OCI-LY7 (cell line): ENCODE results near the gene MERTK. TPM values are rescaled to one million over a fixed set of nuclear protein-coding genes. Genes with fewer than 3 reads are reported as not detected.

Experiments
- BruUV-seq: library from RNA; stranded (reverse); fragments of 400-500 nt; replicated peaks from 2 replicates; lab custom pipeline; 2021; lab: Mats Ljungman, UMichigan
- CTCF ChIA-PET: fragments of 300-600 bp; sonication (Branson Sonifier 250); formaldehyde crosslinking; loops from one replicate; lab custom pipeline; 2022; ENCODE audit warnings: antibody characterized with exemption; ENCODE audit not compliant: unreplicated experiment; lab: Charles Lee
- POLR2A ChIA-PET: fragments of 300-600 bp; sonication (Branson Sonifier 250); formaldehyde crosslinking; loops from one replicate; lab custom pipeline; 2022; ENCODE audit warnings: antibody characterized with exemption; lab: Charles Lee
- DNase-seq: peaks from one replicate; pipeline ENCODE4 v3.0.0-alpha.2; 2015; ENCODE audit warnings: low spot score
- H2AFZ ChIP-seq: fragments of 200-600 bp; sonication (generic), shearing (Covaris generic); 2 replicates; pipeline ENCODE4 v1.6.1; 2014; ENCODE audit warnings: mild to moderate bottlenecking, antibody characterized with exemption, low read length, moderate library complexity
- H3K27ac ChIP-seq: fragments of 200-600 bp; sonication (generic); 2 replicates; pipeline ENCODE4 v1.5.1; 2014; ENCODE audit warnings: mixed run types, low read depth, mild to moderate bottlenecking, moderate library complexity, low read length, inconsistent platforms; ENCODE audit not compliant: poor library complexity, severe bottlenecking
- H3K36me3 ChIP-seq: fragments of 200-600 bp; sonication (generic); 2 replicates; pipeline ENCODE4 v1.6.1; 2014; ENCODE audit warnings: mild to moderate bottlenecking, antibody characterized with exemption, low read length, moderate library complexity, mixed read lengths; ENCODE audit not compliant: insufficient read depth
- H3K4me1 ChIP-seq: fragments of 200-600 bp; sonication (generic); 2 replicates; pipeline ENCODE4 v1.5.1; 2014; ENCODE audit warnings: mild to moderate bottlenecking, low read length; ENCODE audit not compliant: insufficient read depth, poor library complexity, severe bottlenecking
- H3K4me2 ChIP-seq: fragments of 200-600 bp; sonication (generic); 2 replicates; pipeline ENCODE4 v1.6.1; 2014; ENCODE audit warnings: mild to moderate bottlenecking, low read length
- H3K4me3 ChIP-seq: fragments of 200-600 bp; sonication (generic); 2 replicates; pipeline ENCODE4 v1.5.1; 2014; ENCODE audit warnings: mild to moderate bottlenecking, low read depth, low read length; ENCODE audit not compliant: poor library complexity, severe bottlenecking
- H3K79me2 ChIP-seq: fragments of 200-600 bp; sonication (generic); 2 replicates; pipeline ENCODE4 v1.6.1; 2016; ENCODE audit warnings: low read depth, mild to moderate bottlenecking, low read length, moderate library complexity, mixed read lengths; ENCODE audit not compliant: insufficient read depth
- H3K9me2 ChIP-seq: fragments of 200-600 bp; sonication (generic); 2 replicates; pipeline ENCODE4 v1.6.1; 2016; ENCODE audit warnings: mild to moderate bottlenecking, low read length, mixed read lengths; ENCODE audit not compliant: insufficient read depth
- H3K9me3 ChIP-seq: fragments of 200-600 bp; sonication (generic); 2 replicates; pipeline ENCODE4 v1.6.1; 2014; ENCODE audit warnings: mild to moderate bottlenecking, mixed run types, low read length, mixed read lengths
- H4K20me1 ChIP-seq: fragments of 200-600 bp; sonication (generic); 2 replicates; pipeline ENCODE4 v1.6.1; 2014; ENCODE audit warnings: mild to moderate bottlenecking, antibody characterized with exemption, low read length, moderate library complexity, mixed read lengths; ENCODE audit not compliant: insufficient read depth
- CTCF ChIP-seq: fragments of 200-600 bp; sonication (generic); conservative IDR thresholded peaks from 2 replicates; pipeline ENCODE4 v1.5.1; 2014; ENCODE audit warnings: mild to moderate bottlenecking, antibody characterized with exemption, low read length, moderate library complexity, mixed read lengths
- EZH2phosphoT487 ChIP-seq: fragments of 200-600 bp; sonication (generic); IDR thresholded peaks from 2 replicates; pipeline ENCODE4 v1.6.1; 2018; ENCODE audit warnings: low read depth, borderline replicate concordance, mild to moderate bottlenecking, mixed run types, antibody characterized with exemption, low read length, moderate library complexity, mixed read lengths
- intact Hi-C: fragments of 100-400 bp; cut with micrococcal nuclease; formaldehyde crosslinking; loops from one replicate; pipeline ENCODE4 v1.10.0; 2022; ENCODE audit not compliant: unreplicated experiment
- total RNA-seq, 2 experiments: library from RNA; depleted of rRNA in 1 of 2; stranded (reverse); fragments of >200 nt in 1 of 2; shearing (Covaris generic) in 1 of 2; gene quantifications; 2 replicates each; pipeline ENCODE4 v1.2.3, GENCODE V29; 2014 to 2022

Gene MERTK
- total RNA-seq, 2 experiments from 2014 or later: 0.38 TPM; not detected in 1

DNA sequence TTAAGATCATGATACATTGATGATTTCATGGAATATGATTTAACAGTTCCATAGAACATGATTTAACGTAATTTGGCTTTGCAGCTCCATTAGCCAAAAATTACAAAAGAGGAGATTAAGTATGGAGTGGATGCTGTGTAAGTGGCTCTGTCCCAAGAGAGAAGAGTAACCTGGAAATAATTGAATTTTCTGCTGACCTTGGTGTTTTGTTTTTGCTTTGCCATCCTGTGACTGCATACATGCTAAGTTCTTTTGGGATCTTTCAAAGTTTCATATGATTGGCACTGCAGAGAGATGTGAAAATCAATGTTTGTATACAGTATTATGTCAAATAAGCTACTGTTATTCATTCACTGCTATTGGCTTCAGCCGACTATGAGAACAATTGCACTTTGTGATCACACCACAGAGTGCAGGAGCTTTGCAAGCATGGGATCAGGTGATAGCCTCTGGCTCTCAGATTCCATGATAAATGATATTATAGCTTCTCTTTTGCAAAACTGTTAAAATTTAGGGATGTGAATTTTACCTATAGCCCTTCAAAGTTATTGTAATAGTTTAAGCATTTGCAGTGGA, 110.6 kb downstream of the MERTK start:
- Histone ChIP-seq H3K36me3 (no peaks in the 10 kb centered on the region), H3K4me3 (no peak overlapping the region), H4K20me1 (no peaks in the 10 kb centered on the region), H3K4me1 (peaks cover 9% of the 10 kb centered on the region), H2AFZ (no peak overlapping the region), H3K79me2 (no peaks in the 10 kb centered on the region), H3K9me2 (no peaks in the 10 kb centered on the region), H3K9me3 (no peaks in the 10 kb centered on the region), H3K27ac (no peak overlapping the region), H3K4me2 (no peak overlapping the region)
- ChIA-PET CTCF (no interaction called here), POLR2A (no interaction called here)
- BruUV-seq: no TSS peak
- no peak for TF ChIP-seq EZH2phosphoT487
- no peak for DNase-seq
- intact Hi-C loops: no loop called here

DNA sequence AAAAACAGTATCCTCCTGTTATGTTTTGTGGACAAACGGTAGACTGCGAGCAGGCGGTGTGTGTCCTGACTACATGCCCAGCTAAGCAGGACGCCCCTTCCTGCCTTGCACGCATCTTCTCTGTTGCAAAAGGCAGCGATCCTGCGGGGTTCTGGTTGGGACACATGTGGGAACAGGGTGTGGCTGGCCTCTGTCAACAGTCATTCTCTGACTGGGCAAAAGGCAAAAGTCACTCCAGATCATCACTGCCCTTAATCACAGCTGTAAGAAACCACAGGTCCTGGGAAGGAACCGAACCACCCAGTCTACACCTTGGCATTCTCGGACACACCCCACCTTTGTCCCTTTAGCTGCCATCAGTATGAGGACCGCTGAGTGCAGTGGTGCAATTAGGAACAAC, 112.3 kb downstream of the MERTK start:
- Histone ChIP-seq H2AFZ (no peak overlapping the region), H3K79me2 (no peaks in the 10 kb centered on the region), H3K27ac (no peak overlapping the region), H3K36me3 (no peaks in the 10 kb centered on the region), H3K9me3 (no peaks in the 10 kb centered on the region), H3K4me3 (no peak overlapping the region), H3K9me2 (no peaks in the 10 kb centered on the region), H4K20me1 (no peaks in the 10 kb centered on the region), H3K4me1 (no peaks in the 10 kb centered on the region), H3K4me2 (no peak overlapping the region)
- CTCF ChIA-PET: no interaction called here
- DNase-seq: no peak
- intact Hi-C loops: no loop called here
- no TSS peak for BruUV-seq
- TF ChIP-seq EZH2phosphoT487: no peak
- TF ChIP-seq CTCF: no peak
- POLR2A ChIA-PET: no interaction called here

- Histone ChIP-seq H3K9me3 (no peaks in the 10 kb centered on the region), H3K4me3 (no peak overlapping the region), H3K27ac (no peak overlapping the region), H3K4me1 (no peaks in the 10 kb centered on the region), H2AFZ (no peak overlapping the region), H3K4me2 (no peak overlapping the region), H3K9me2 (no peaks in the 10 kb centered on the region), H3K79me2 (no peaks in the 10 kb centered on the region), H4K20me1 (no peaks in the 10 kb centered on the region), H3K36me3 (no peaks in the 10 kb centered on the region)
- ChIA-PET POLR2A (no interaction called here), CTCF (no interaction called here)
- no peak for TF ChIP-seq CTCF
- TF ChIP-seq EZH2phosphoT487: no peak
- intact Hi-C loops: no loop called here
- DNase-seq: no peak
- no TSS peak for BruUV-seq
Measured at GRCh38 chr2:112012556-112012955, 114.1 kb downstream of the MERTK start.
